PFSK-1 (cell line): ENCODE results near the gene EYA2.

Experiments used
- POLR2AphosphoS5 ChIP-seq: IDR thresholded peaks from 2 replicates; pipeline ENCODE4 v1.6.1; 2012; ENCODE audit warnings: low read depth, mild to moderate bottlenecking, control low read depth, low read length, moderate library complexity
- REST ChIP-seq, 2 experiments: IDR thresholded peaks; 2 replicates each; pipeline versions ENCODE4 v1.6.1 to v1.8.0; 2011 to 2012; ENCODE audit warnings: low read depth in 2 of 2, low read length in 2 of 2, control low read depth in 1 of 2, inconsistent platforms in 1 of 2, mild to moderate bottlenecking in 1 of 2, moderate library complexity in 1 of 2; ENCODE audit not compliant: insufficient read depth in 1 of 2
- SIN3A ChIP-seq: IDR thresholded peaks from 2 replicates; pipeline ENCODE4 v1.6.1; 2012; ENCODE audit warnings: mild to moderate bottlenecking, low read length, moderate library complexity, borderline replicate concordance; ENCODE audit not compliant: insufficient read depth

- TF ChIP-seq POLR2AphosphoS5 (no peak), REST (IDR thresholded peaks at IDR 0.05; ENCODE audit: insufficient read depth in 1 of 2, low read depth in 2 of 2, low read length in 2 of 2) (no peak), SIN3A (no peak)
Measured at GRCh38 chr20:47075263-47075662, 180.6 kb downstream of the EYA2 start.
